Aorta (tissue), 5 donors: ENCODE results near the gene SCARB1. TPM values are rescaled to one million over a fixed set of nuclear protein-coding genes. Genes with fewer than 3 reads are reported as not detected.

Experiments used
- ATAC-seq: fragments of 200-7000 bp; cut with Tn5 transposase; one replicate; pipeline ENCODE4 v1.9.1; 2022; ENCODE audit warnings: moderate library complexity; ENCODE audit not compliant: low FRiP score
- DNase-seq, 2 donors: peaks; one replicate each; pipeline ENCODE4 v3.0.0-alpha.2; 2020
- H3K27ac ChIP-seq, 2 donors: one replicate each; pipeline ENCODE4 v1.5.1; 2013; ENCODE audit warnings: low read length in 2 of 2, mild to moderate bottlenecking in 2 of 2, moderate library complexity in 2 of 2, control low read depth in 1 of 2, inconsistent platforms in 1 of 2, low read depth in 1 of 2
- H3K27me3 ChIP-seq, 2 donors: one replicate each; pipeline ENCODE4 v1.6.1; 2013; ENCODE audit warnings: control low read depth in 1 of 2, low read length in 1 of 2, mild to moderate bottlenecking in 1 of 2, moderate library complexity in 1 of 2; ENCODE audit not compliant: insufficient read depth in 2 of 2, control insufficient read depth in 1 of 2
- H3K36me3 ChIP-seq, 2 donors: one replicate each; pipeline ENCODE4 v1.6.1; 2013; ENCODE audit warnings: control low read depth in 1 of 2, low read length in 1 of 2, mild to moderate bottlenecking in 1 of 2; ENCODE audit not compliant: insufficient read depth in 2 of 2, control insufficient read depth in 1 of 2
- H3K4me1 ChIP-seq, 2 donors: one replicate each; pipeline ENCODE4 v1.6.1; 2013; ENCODE audit warnings: low read length in 2 of 2, control low read depth in 1 of 2, mild to moderate bottlenecking in 1 of 2, moderate library complexity in 1 of 2; ENCODE audit not compliant: insufficient read depth in 2 of 2, control insufficient read depth in 1 of 2
- H3K4me3 ChIP-seq, 2 donors: one replicate each; pipeline ENCODE4 v1.5.1; 2013; ENCODE audit warnings: low read length in 2 of 2, control low read depth in 1 of 2, mild to moderate bottlenecking in 1 of 2
- H3K9me3 ChIP-seq: one replicate; pipeline ENCODE4 v1.6.1; 2013; ENCODE audit warnings: mild to moderate bottlenecking, low read length; ENCODE audit not compliant: control insufficient read depth
- WGBS, 2 donors: extraction: QIAGEN DNeasy Blood & Tissue Kit; methylation state at CpG; one replicate each; pipeline ENCODE4 v1.1.7; 2013; 5-methylcytosine and 5-hydroxymethylcytosine counted together
- intact Hi-C, 2 donors: fragments of 100-400 bp; cut with DNase I; formaldehyde crosslinking; loops; one replicate each; pipeline versions ENCODE4 v1.14.2 to v1.15.0; 2022
- polyA plus RNA-seq, 2 donors: library from polyadenylated mRNA; stranded (reverse); fragments of 200-250 nt; gene quantifications; one replicate each; pipeline ENCODE4 v1.2.3, GENCODE V29; 2013
- total RNA-seq, 2 donors: library from RNA; stranded (reverse); fragmentation: NEBNext Ultra II Directional; extraction: Animal tissue kit (Norgen Biotek cat#: 25700); gene quantifications; one replicate each; pipeline ENCODE4 v1.2.1, GENCODE V29; 2021
- donor health status: healthy with polysubstance abuse.
- donor health status: Bipolar disorder and iron deficiency.
- donor health status: DM: no; HTN: no; CAD: no.
- donor health status: DM: no; HTN: no; CAD: no.
- donor health status: DM: yes; HTN: yes; CAD: no.

The SCARB1 gene
- total and polyA plus RNA-seq, 4 donors, result 6.6 to 38.5 (median 11.9) TPM

DNA sequence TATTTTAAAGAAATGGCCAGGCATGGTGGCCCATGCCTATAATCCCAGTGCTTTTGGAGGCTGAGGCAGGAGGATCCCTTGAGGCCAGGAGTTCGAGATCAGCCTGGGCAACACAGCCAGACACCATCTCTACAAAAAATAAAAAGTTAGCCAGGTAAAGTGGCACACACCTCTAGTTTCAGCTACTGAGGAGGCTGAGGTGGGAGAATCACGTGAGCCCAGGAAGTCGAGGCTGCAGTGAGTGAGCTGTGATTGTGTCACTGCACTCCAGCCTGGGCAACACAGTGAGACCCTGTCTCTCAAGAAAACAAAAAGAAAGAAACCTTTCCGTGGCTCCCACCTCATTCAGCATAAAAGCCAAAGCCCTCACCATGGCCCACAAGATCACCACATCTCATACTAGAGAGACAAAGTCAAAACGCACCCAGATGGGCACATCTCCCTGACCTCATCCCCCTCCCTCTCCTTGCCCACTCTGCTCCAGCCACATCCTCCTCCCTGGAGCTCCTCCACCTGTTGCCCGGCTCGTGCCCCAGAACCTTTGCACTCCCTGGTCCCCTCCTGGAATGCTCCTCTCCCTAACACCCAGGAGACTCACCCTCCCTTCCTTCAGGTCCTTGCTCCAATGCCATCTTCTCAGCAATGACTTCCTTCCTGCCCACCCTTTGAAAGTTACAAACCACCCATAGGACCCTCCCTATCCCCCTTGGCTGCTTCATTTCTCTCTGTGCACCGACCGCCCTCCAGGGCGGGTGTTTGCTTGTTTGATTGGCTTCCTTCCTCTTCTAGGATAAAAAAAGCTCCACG is 4.8 kb upstream of the SCARB1 start:
- H3K27me3 ChIP-seq, result no peaks in the 10 kb centered on the region
- intact Hi-C loops, result no loop called here
- no peak overlapping the region for H3K27ac ChIP-seq
- no peak overlapping the region for H3K4me3 ChIP-seq
- no peaks in the 10 kb centered on the region for H3K4me1 ChIP-seq
- DNase-seq, result no peak
- 77 to 86% methylated on average over 11 of the region's 11 CpGs for WGBS, 2 donors
- H3K36me3 ChIP-seq, result no peaks in the 10 kb centered on the region
- H3K9me3 ChIP-seq, result no peaks in the 10 kb centered on the region
- ATAC-seq, result no peak

DNA sequence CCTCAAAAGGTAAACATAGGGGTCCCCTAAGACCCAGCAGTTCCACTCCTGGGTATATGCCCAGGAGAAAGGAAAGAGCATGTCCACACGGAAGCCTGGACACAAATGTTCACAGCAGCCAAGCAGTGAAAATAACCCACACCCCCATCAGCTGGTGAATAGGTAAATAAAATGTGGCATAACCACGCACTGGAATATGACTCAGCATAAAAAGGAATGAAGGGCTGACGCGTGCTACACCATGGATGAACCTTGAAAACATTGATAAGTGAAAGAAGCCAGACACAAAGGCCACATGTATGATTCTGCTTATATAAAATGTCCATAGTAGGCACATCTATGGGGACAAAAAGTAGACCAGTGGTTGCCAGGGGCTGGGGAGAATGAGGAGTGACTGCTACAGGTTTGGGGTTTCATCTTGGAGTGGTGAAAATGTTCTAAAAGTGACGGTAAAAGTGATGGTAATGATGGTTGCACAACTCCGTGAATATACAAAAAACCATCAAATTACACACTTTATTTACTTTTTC is 3.8 kb upstream of the SCARB1 start:
- Histone ChIP-seq H3K4me3 (no peak overlapping the region), H3K27me3 (no peaks in the 10 kb centered on the region), H3K4me1 (no peaks in the 10 kb centered on the region), H3K9me3 (no peaks in the 10 kb centered on the region), H3K27ac (no peak overlapping the region), H3K36me3 (no peaks in the 10 kb centered on the region)
- ATAC-seq, result no peak
- intact Hi-C loops, result no loop called here
- no peak for DNase-seq
- 64 to 75% methylated on average over 6 of the region's 6 CpGs for WGBS, 2 donors

DNA sequence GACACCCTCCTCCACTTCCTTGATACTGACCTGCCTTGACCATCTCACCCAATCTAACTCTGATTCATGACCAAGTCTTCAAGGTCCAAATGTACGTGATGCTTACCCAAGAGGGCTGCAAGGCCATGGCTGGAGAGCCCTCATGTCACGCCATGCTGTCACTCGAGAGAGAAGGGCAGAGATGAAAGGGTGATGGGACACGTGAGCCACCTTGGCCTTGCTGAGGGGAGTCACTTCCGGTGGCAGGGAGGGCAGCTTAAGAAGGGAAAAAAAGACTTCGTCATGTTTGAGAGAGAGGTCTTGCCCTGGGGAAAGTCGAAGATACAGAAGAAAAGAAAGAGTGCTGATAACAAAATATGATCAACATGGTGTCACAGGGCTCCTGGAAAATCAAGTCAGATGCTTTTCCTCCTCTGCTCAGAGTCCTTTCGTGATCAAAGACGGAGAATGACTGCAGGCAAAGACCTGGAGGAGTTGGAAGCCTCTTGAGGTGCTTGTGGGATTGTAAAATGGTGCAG is 3.3 kb upstream of the SCARB1 start:
- Histone ChIP-seq H3K36me3 (no peaks in the 10 kb centered on the region), H3K27me3 (no peaks in the 10 kb centered on the region), H3K4me3 (no peak overlapping the region), H3K9me3 (no peaks in the 10 kb centered on the region), H3K4me1 (no peaks in the 10 kb centered on the region), H3K27ac (no peak overlapping the region)
- ATAC-seq, result no peak
- DNase-seq, result no peak
- intact Hi-C loops, result no loop called here
- 92 to 93% methylated on average over 9 of the region's 9 CpGs for WGBS, 2 donors

DNA sequence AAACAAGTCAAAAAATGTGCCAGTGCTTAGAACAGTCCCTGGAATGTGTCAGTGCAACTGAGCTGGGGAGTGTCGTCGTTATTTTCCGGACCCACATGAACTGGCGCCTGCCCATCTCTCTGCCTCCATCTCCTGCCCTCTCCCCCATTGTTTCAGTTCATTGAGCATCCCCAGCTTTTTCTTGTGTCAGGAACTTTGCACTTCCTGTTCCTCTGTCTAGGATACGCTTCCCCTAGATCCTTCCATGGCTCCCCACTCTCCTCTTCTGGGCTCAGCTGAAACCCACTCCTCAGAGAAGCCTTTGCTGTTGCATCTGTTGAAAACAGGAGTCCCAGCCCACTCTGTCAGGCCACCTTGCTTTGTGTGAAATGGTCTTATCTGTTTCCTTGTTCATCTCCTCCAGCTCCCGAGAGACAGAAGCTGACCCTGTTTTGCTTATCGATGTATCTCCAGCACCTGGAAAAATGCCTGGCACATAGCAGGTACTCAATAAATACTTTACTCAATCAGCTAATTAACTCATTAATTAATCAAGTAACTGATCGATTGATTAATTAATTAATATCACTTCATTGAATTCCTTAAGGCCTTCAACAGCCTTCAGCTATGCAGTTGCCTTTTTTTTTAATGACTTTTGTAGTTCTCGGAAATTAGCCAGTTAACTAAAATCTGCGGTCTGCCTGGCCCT is 2.7 kb upstream of the SCARB1 start:
- H3K4me1 ChIP-seq, result no peaks in the 10 kb centered on the region
- no peak overlapping the region for H3K27ac ChIP-seq
- no peaks in the 10 kb centered on the region for H3K36me3 ChIP-seq
- H3K27me3 ChIP-seq, result no peaks in the 10 kb centered on the region
- intact Hi-C loops, result no loop called here
- ATAC-seq (no peak), DNase-seq (no peak)
- H3K4me3 ChIP-seq, result no peak overlapping the region
- 88 to 93% methylated on average over 10 of the region's 10 CpGs for WGBS, 2 donors
- no peaks in the 10 kb centered on the region for H3K9me3 ChIP-seq

DNA sequence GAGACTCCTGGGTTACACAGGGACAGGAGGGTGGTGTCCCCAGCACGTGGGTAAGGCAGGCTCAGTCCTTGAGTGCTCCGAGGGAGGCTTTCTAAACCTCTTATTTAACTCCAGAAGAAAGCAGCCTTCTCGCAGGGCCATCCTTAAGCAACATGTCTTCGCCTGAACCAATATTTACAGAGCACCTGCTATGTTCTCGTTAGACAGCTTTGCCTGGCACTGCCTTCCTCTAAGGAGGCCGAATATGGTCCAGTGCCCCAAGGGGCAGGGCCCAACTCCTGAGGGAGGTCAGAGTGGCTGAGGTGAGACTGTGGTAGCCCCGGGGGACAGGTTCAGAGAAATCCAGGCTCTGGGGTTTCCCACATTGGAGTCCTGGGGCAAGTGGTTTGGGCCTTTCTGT is 2.1 kb upstream of the SCARB1 start:
- H3K27me3 ChIP-seq, result no peaks in the 10 kb centered on the region
- H3K9me3 ChIP-seq, result no peaks in the 10 kb centered on the region
- H3K4me3 ChIP-seq, result no peak overlapping the region
- H3K27ac ChIP-seq, result no peak overlapping the region
- intact Hi-C loops, result no loop called here
- H3K36me3 ChIP-seq, result no peaks in the 10 kb centered on the region
- H3K4me1 ChIP-seq, result no peaks in the 10 kb centered on the region
- WGBS, 2 donors, result 81 to 90% methylated on average over 7 of the region's 7 CpGs
- no peak for DNase-seq
- no peak for ATAC-seq

DNA sequence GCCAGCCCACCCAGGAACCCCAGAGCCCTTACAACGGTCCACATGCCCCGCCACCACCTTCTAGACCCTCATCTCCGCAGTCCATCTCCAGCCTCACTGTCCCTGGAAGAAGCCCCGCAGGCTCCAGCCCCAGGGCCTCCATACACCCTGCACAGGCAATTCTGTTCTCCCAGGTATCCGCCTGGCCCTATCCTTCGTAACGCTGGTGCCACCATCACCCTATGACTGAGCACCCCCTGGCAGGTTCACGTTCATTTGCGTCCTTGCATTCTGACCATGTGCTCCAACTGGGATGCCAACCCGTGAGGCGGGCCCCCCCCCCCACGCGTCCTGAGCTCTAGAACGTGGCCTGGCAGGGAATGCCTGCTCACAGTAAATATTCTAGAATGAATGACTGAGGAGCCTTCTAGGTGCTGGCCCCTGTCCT is 675 bp upstream of the SCARB1 start:
- Histone ChIP-seq H3K27ac (no peak overlapping the region), H3K4me1 (no peaks in the 10 kb centered on the region), H3K36me3 (no peaks in the 10 kb centered on the region), H3K9me3 (no peaks in the 10 kb centered on the region), H3K27me3 (no peaks in the 10 kb centered on the region), H3K4me3 (no peak overlapping the region)
- ATAC-seq (no peak), DNase-seq (no peak)
- 90 to 93% methylated on average over 14 of the region's 14 CpGs for WGBS, 2 donors
- intact Hi-C loops, result no loop called here

DNA sequence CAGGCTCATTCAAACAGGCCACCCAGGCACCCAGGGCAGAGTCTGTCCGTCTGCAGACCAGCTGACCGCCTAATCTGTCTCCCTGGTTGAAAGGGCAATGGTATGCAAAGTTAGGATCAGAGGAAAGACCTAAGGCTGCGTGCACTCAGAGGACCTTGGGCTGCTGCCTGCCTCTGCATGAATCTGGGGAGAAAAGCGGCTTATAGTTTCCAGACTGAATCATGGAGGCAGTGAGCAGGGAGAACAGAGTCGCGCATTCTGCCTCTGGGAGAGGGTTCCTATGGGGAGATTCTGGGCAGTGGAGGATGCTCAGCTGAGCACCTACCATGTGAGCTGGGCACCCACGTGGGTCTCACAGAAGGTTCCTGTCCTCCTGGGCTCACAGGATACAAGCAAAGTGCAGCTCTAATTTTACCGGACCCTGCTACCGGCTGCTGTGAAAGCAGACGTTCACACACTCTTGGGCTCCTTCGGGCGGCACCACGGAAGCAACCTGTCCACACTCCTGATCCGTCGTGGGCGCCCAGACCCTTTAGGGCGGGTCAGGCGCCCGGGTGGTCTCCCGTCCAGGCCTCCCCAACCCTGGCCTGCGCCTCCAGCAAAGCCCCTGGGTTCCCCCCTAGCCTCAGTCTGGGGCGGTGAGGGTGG is 772 bp downstream of the SCARB1 start:
- peak; percentile 37 for ATAC-seq
- intact Hi-C loops, result no loop called here
- no peak for DNase-seq
- Histone ChIP-seq H3K4me1 (no peaks in the 10 kb centered on the region), H3K36me3 (no peaks in the 10 kb centered on the region), H3K27ac (no peak overlapping the region), H3K4me3 (peak overlapping the region; percentile 22 to 73), H3K27me3 (no peaks in the 10 kb centered on the region), H3K9me3 (no peaks in the 10 kb centered on the region)
- 22 to 23% methylated on average over 22 of the region's 22 CpGs for WGBS, 2 donors

DNA sequence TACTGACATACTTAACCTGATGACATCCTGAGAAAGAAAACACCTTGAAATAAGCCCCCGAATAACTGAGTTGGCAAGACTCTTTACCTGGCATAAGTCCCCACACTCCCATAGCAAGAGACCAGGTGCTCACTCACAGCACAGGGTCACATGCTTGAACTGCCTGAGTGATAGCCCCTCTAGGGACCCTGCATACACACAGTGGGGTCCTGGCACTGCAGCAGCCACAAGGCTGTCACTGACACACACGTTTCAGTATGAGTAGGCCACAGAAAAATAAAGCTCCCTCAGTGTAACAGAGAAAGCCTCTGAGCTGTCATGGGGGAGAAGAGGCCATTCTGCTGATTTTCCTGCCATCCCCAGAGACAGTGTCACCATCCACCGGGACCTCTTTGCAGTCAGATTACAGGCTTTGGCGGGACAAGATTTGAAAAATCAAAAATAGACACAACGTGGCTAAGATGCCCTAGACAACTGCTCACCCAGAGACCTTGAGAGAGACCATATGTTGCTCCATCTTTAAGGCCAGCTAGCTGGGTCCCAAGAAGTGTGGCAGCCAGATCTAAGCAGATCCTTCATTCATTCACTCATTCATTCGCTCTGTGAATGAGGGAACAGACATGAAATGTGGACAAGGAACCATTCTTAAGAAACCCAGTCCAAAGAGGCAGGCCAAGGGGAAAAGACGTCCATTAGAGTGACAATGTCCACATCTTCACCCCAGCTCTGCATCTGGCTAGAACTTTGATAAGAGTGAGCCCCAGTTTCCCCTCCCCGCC is 1.6 kb downstream of the SCARB1 start:
- intact Hi-C loops, result no loop called here
- Histone ChIP-seq H3K4me3 (no peak overlapping the region), H3K36me3 (no peaks in the 10 kb centered on the region), H3K9me3 (no peaks in the 10 kb centered on the region), H3K4me1 (no peaks in the 10 kb centered on the region), H3K27me3 (no peaks in the 10 kb centered on the region), H3K27ac (no peak overlapping the region)
- no peak for DNase-seq
- WGBS, 2 donors, result 73 to 75% methylated on average over 8 of the region's 8 CpGs
- no peak for ATAC-seq
